NCI-H2081 (cell line): ENCODE data around the gene DCUN1D3.
"Not testable (repeated sequence)": the region's sequence is repeated elsewhere in the genome, so short reads cannot be mapped to it uniquely, and the experiment has no call there.

Experiments
- DNase-seq, 2 experiments: peaks; one replicate each; lab custom pipeline; 2025; lab: John Stamatoyannopoulos, UW

DCUN1D3 gene

GRCh38 chr16:20862162-20862960, 37.8 kb downstream of the DCUN1D3 start:
- no peak for DNase-seq

DNA sequence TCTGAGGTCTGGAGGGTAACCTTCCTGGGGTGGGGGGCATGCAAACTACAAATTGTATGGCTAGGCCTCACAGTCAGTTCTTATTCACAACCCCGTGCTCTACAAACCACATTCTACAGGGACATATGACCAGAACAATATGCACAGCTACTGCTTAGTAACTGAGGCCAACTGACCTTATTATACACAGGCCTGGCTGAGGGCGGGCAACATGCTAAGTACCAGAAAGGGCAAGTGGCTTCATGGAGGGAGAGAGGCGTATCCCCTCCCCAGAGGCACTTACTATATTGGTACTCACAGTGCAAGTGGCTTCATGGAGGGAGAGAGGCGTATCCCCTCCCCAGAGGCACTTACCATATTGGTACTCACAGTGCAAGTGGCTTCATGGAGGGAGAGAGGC, 39.2 kb downstream of the DCUN1D3 start:
- not testable (repeated sequence) for DNase-seq

- no peak for DNase-seq
Observed at GRCh38 chr16:20860361-20860760, 39.8 kb downstream of the DCUN1D3 start.

DNA sequence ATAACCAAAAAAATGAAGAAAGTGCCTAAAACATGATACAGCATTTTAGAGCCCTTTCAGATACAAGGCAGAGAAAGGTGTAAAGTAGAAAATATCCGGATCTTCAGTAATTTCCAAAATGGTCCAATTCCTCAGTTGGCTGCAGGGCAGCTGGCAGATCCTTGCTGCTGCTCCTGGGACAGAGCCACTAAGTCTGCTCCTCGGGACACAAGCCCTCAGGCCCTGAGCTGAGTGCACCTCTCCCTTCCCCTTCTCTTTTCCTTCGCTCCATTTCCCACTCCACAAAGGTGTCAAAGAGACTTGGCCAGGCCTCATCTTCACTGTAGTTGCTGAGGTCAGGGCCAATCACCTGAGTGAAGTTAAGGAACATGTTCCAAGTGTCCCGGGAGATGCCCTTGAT, 40.5 kb downstream of the DCUN1D3 start:
- DNase-seq: no peak

- no peak for DNase-seq
Observed at GRCh38 chr16:20859229-20859628, 40.9 kb downstream of the DCUN1D3 start.

DNA sequence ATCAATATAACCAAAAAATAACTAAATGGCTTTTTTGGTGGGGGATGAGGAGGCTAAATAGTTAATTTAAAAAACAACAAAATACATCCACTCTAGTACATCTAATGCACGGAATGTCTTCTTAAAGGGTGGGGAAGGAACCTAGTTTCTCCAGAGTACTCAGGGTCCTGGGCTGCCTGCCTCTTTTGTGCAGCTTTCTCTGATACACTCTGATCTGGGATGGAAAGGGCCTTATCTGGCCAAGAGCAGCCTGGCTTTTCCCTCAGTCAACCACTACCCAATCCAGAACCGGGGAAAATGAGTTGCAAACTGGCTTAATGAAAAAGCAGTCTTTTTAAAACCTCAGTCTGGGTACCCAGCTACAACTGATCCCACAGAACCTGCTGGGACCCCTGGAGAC, 42.9 kb downstream of the DCUN1D3 start:
- no peak for DNase-seq

DNA sequence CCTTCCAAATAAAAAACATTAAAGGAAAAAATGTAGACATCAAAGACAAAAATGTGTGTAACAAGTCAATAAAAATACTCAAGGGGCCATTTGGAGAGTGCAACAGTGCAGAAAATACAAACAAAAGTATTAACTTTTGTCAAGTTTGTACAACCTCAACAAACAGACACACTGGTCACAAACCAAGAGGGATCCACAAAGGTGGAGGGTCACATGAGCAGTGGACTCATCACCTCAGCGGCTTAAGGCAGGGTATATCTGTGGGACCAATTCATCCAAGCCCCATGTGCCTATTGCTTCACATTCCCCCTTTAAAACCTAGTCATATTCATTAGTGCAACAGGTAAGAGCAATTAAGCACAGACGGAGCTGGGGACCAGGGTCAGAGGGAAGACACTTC, 45.2 kb downstream of the DCUN1D3 start:
- DNase-seq: no peak

DNA sequence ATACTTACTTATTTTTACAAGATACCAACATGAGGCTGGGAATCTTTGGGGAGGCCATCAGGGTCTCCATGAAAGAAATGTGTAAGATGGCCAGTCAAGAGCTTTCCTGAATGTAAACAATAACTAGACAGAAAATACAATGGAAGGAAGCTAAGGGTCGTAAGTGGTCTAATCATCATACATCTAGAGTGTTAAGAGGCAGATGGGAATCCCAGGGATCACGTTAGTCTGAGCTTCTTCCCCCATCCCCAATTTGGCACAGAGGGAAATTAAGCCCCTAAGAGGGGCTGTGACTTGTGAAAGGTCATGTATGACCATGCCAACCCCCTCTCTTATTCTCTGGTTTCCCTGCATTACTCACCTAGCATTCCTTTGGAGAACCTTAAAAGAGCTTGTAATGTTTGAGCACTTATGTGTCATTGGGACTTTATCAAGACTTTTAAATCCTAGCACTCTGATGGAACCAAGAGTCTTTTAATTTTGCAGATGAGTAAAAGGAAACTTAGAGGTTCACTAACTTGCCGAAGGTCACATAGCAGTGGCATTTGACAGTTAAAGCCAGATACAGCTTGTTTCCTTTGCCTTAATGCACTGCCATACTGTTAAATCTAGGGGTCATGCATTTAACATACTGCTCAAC, 46.1 kb downstream of the DCUN1D3 start:
- no peak for DNase-seq

GRCh38 chr16:20853143-20853542, 47.0 kb downstream of the DCUN1D3 start:
- no peak for DNase-seq

DNA sequence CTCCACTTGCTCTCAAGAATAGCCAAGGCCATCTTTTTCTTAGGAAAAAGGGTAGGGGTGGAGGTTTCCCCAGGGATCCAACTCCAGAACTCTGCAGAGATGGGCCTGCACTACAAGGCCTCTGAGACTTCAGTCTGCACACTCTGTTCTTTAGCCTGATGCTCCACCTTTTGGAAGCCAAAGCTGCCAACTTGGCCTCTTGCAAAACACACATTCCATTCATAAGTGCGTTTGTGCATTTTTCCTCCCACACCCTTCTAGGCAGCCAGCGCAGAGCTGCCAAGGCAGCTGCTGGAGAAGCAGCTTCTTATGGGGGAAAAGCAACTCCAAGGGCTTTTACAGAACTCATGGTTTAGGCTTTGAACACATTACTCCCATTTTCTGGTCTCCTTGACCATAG, 48.6 kb downstream of the DCUN1D3 start:
- DNase-seq: no peak

- no peak for DNase-seq
Observed at GRCh38 chr16:20850981-20851380, 49.2 kb downstream of the DCUN1D3 start.

DNA sequence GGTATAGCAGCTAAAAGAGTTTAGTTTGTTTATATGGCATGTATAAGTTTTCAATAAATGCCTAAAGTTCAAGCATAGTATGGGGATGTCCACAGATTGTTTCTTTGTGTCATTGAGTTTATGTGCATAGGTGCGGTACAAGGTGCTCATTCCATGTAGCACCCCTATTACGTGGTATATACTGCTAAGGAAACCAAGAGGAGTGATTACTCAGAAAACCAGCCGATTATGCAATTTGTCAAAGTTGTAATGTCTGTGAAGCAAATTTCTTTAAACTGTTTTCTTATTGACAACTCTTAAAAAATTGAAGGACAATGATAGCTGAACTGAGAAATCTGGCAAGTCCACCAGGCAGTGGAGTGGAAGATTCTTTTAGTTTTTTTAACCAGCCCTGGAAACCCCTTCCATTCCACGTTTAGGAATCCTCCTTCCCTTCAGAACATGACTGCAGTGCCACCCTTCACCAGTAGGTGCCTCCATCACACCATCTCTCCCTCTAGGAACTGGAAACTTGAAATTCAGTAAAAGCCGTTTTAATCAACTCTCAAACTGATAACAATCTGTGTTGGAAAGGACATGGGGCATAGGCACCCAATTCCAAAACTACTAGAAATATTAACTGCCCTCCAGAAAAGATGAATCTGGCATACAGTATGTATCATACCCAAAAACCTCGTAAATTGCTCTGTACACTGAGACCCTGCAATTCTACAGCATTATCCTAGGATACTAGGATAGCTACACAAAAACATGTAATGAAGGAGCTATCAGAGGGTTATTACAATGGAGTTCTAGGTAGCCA, 50.4 kb downstream of the DCUN1D3 start:
- peak; percentile 30 to 41 for DNase-seq

- no peak for DNase-seq
Observed at GRCh38 chr16:20847550-20847949, 52.6 kb downstream of the DCUN1D3 start.

- DNase-seq: no peak
Observed at GRCh38 chr16:20846551-20846950, 53.6 kb downstream of the DCUN1D3 start.

- no peak for DNase-seq
Observed at GRCh38 chr16:20846030-20846429, 54.1 kb downstream of the DCUN1D3 start.

- no peak for DNase-seq
Observed at GRCh38 chr16:20844588-20844987, 55.6 kb downstream of the DCUN1D3 start.

DNA sequence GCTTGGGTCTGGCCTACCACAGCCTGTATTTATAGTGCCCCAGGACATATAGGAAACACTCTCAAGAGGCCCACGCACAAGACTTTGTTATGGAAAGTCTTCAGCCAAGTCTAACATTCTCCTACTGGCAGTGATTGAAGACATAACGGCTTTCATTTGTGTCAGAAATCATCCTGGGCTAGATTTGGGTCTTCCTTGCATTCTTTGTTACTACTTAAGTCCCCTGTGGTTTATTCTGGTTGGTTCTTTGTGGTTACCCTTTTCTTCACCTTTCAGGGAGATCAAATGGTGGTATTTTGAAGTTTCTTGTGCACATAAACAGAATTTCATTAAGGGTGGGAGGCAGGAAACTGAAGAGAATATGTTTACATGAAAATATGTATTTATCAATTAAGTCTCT, 56.1 kb downstream of the DCUN1D3 start:
- no peak for DNase-seq

GRCh38 chr16:20839504-20839903, 60.7 kb downstream of the DCUN1D3 start:
- no peak for DNase-seq

- DNase-seq: no peak
Observed at GRCh38 chr16:20838240-20838639, 61.9 kb downstream of the DCUN1D3 start.

GRCh38 chr16:20833086-20833485, 67.1 kb downstream of the DCUN1D3 start:
- DNase-seq: no peak

- no peak for DNase-seq
Observed at GRCh38 chr16:20830372-20830771, 69.8 kb downstream of the DCUN1D3 start.

- DNase-seq: no peak
Observed at GRCh38 chr16:20829536-20829935, 70.6 kb downstream of the DCUN1D3 start.

- no peak for DNase-seq
Observed at GRCh38 chr16:20826039-20826566, 74.1 kb downstream of the DCUN1D3 start.
